Endothelial cell of umbilical vein (primary cell): ENCODE results near the gene SOX30.

Source experiments
- POLR2A ChIP-seq: IDR thresholded peaks from 2 replicates; pipeline ENCODE4 v1.6.1; 2012; ENCODE audit warnings: low read depth, mild to moderate bottlenecking, control low read depth, low read length
- TF ChIP-seq, protein P1 (sequence below), 2 donors: IDR thresholded peaks; 1 replicate in 1 of 2; 2 replicates in 1 of 2; pipeline ENCODE4 v1.5.1; 2011; ENCODE audit warnings: low read length in 2 of 2, mild to moderate bottlenecking in 2 of 2, moderate library complexity in 2 of 2, control low read depth in 1 of 2, inconsistent platforms in 1 of 2, low read depth in 1 of 2; ENCODE audit not compliant: insufficient read depth in 1 of 2; ENCODE audit errors: extremely low read depth in 1 of 2

DNA sequence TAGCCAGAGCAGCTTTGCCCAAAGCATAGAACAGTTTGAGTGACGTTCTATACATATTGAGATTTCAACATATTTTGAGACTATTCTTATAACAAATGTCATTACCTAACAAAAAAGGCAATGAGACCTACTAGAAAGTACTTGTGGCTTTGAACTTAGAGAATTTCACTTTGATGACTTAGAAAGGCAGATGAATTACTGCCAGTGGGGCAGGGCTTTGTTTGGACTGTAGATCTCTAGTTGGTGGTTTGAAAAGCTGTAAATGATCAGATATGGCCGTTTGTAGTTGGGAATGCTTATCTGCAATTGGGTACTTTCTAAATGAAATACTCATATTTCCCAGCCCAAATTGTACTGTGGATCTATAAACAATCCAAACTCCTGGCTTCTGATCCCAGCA is 28.1 kb downstream of the SOX30 start:
- TF ChIP-seq, protein P1, sequence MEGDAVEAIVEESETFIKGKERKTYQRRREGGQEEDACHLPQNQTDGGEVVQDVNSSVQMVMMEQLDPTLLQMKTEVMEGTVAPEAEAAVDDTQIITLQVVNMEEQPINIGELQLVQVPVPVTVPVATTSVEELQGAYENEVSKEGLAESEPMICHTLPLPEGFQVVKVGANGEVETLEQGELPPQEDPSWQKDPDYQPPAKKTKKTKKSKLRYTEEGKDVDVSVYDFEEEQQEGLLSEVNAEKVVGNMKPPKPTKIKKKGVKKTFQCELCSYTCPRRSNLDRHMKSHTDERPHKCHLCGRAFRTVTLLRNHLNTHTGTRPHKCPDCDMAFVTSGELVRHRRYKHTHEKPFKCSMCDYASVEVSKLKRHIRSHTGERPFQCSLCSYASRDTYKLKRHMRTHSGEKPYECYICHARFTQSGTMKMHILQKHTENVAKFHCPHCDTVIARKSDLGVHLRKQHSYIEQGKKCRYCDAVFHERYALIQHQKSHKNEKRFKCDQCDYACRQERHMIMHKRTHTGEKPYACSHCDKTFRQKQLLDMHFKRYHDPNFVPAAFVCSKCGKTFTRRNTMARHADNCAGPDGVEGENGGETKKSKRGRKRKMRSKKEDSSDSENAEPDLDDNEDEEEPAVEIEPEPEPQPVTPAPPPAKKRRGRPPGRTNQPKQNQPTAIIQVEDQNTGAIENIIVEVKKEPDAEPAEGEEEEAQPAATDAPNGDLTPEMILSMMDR (IDR thresholded peaks at IDR 0.05; ENCODE audit: extremely low read depth in 1 of 2, insufficient read depth in 1 of 2, low read depth in 1 of 2, low read length in 2 of 2): no peak
- TF ChIP-seq POLR2A: no peak
